GM12875 (cell line): Measurements from ENCODE around the gene RAB40B.
A peak's percentile ranks its signal among the peaks of the same experiment; 100 is the strongest.

Experiments
- H3K4me3 ChIP-seq: one replicate; pipeline ENCODE4 v1.5.1; 2011; ENCODE audit warnings: low read depth, low read length, control low read depth
- CTCF ChIP-seq: IDR thresholded peaks from 2 replicates; pipeline ENCODE4 v1.5.1; 2011; ENCODE audit warnings: low read depth, mild to moderate bottlenecking, control low read depth, inconsistent platforms, low read length, moderate library complexity, borderline replicate concordance; ENCODE audit not compliant: insufficient read depth

RAB40B gene

GRCh38 chr17:82678265-82678891 is 20.1 kb downstream of the RAB40B start:
- no peak for TF ChIP-seq CTCF
- no peak overlapping the region for H3K4me3 ChIP-seq

DNA sequence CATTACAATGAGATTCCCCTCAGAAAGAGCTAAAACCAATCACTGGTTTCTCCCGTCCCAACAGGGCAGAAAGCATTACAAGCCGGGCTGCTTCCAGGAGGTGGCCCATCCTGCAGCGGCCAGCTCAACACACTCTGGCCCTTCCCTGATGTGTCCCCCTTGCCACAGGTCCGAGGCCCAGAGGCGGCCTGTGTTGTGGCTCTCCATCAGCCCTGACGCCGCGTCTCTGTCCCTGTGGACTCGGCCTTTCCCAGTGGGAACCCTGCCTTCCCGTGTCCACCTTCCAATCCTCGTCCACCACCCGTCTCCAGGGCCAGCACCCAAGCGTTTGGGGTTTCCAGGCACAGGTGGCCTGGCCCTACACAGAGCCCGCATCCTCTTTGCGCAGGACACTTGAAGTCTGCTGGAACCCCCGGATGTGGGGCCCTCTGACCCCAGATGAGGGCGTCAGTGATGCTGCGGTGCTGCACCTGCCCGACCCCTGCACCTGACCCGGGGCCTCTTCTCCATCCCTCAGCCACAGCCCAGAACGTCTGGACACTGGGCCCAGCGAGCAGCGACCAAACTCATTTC is 21.1 kb downstream of the RAB40B start:
- no peak overlapping the region for H3K4me3 ChIP-seq
- TF ChIP-seq CTCF = no peak

DNA sequence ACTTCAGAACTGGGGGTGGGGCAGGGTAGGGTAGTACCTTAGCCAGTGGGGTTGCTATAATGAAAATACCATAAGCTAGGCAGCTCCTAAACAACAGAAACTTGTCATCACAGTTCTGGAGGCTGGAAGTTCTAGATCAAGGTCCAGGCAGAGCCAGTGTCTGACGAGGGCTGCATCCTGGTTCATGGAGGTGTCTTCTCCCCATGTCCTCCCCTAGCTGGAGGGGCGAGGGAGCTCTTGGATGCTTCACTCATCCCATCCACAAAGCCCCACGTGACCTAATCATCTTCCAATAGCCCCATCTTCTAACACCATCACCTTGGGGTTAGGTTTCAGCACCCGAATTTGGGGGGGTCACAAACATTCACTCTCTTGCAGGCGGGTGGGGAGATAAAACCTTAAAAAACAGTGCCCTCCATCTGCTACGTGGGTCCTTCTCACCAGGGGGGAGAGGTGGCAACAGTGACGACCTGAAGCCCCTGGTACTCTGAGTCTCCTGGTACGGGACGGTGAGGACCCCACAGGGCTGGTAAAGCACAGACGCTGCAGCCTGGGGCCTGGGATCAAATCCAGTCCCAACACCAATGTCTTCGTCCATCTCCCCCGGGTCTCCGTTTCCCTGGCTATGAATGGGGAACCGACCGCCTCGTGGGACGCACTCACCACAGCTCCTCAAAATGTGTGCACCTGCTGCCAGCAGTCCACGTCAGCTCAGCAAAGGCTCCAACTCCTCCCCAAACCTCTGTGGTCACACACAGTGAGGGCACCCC is 22.8 kb downstream of the RAB40B start:
- TF ChIP-seq CTCF = no peak
- H3K4me3 ChIP-seq = no peak overlapping the region

DNA sequence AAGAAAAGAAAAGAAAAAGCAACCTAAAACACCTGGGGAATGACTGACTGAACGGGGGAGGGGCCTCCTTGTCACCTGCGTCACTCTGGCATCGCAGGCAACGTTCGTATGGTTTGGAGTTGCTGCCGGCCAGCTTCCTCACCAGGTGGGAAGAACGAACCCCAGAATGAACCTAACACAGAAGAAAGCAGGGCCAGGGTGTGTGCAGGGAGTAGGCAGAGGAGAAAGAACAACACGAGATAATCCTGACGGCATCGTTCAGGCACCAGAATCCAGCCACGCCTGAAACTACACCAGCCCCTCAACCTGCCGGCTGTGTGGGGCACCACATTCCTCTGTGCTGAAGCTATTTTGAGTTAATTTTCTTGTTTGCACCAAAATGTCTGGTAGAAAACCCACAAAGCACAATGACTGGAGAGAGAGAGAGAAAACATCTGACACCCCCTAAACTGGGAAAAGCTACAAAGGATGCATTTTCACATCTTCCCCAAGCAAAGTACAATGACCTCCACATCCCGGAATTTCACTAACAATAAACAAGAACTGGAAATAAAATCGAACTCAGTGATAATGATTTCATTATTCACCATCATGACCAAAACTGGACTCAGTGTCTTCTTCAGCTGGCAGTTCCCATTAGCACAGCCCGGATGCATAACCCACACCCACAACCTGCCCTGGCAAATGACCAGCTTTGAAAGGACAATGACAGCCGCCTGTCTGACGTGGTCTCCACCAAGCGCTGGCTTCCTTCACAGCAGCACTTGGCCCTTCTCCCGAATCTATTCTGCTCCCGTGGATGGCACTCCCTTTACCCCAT is 23.6 kb downstream of the RAB40B start:
- H3K4me3 ChIP-seq = no peak overlapping the region
- TF ChIP-seq CTCF = no peak

- no peak for TF ChIP-seq CTCF
- no peak overlapping the region for H3K4me3 ChIP-seq
Measured at GRCh38 chr17:82670661-82671450, 27.6 kb downstream of the RAB40B start.

DNA sequence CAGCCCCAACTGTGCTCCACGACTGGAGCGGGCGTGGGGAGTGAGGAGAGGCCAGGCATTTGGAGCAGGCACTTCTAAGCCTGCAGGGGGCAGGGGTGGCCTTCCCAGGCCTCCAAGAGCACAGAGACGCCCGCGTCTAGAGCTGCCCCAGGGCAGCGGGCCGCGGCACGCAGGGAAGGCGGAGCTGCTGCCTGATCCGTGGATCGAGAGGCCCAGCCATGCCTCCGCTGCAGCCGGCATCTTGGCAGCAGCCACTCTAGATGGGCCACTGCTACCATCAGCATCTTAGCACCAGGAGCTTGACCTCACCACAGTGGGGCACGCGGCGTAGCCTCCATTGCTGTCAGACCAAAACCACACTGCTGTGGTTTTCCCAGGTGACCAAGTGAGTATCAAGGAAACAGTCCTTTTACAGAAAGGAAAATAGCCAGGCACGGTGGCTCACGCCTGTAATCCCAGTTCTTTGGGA is 29.8 kb downstream of the RAB40B start:
- no peak overlapping the region for H3K4me3 ChIP-seq
- peak; percentile 75 for TF ChIP-seq CTCF
